ENCODE results near the gene E2F8. TPM values are rescaled to one million over a fixed set of nuclear protein-coding genes. Genes with fewer than 3 reads are reported as not detected.

Gene E2F8
- polyA plus RNA-seq, 4 donors = 0.27 to 13.3 (median 2.6) TPM

GRCh38 chr11:19244621-19245020, 3.9 kb upstream of the E2F8 start:
- Histone ChIP-seq H3K27me3 (ENCODE audit: control insufficient read depth in 3 of 3, insufficient read depth in 3 of 3, low read length in 3 of 3) (peaks cover 0 to 12% (median 11%) of the 10 kb centered on the region in 3 donors), H3K4me1 (ENCODE audit: control insufficient read depth in 3 of 3, insufficient read depth in 2 of 3, low read depth in 1 of 3, low read length in 2 of 3) (peaks cover 0 to 18% (median 0%) of the 10 kb centered on the region in 3 donors), H3K36me3 (ENCODE audit: control insufficient read depth in 3 of 3, insufficient read depth in 2 of 3, low read depth in 1 of 3, low read length in 3 of 3) (no peaks in the 10 kb centered on the region), H3K9me3 (ENCODE audit: control insufficient read depth in 2 of 2, insufficient read depth in 1 of 2, low read depth in 1 of 2, low read length in 1 of 2) (no peaks in the 10 kb centered on the region), H3K27ac (ENCODE audit: low read depth in 1 of 3, low read length in 2 of 3) (peak overlapping the region in 1 of 3 donors; percentile 7), H3K4me3 (ENCODE audit: low read depth in 1 of 3, low read length in 3 of 3) (no peak overlapping the region)
- FAIRE-seq (no peak), DNase-seq (peak in 1 of 2 donors; percentile 31)
- WGBS, 3 donors = 16 to 49% (median 30%) methylated on average over 2 of the region's 2 CpGs

GRCh38 chr11:19244084-19244483, 3.3 kb upstream of the E2F8 start:
- H3K27ac ChIP-seq (ENCODE audit: low read depth in 1 of 3, low read length in 2 of 3) = peak overlapping the region in 1 of 3 donors; percentile 7
- FAIRE-seq (no peak), DNase-seq (peak; percentile 65 to 83)
- no peaks in the 10 kb centered on the region for H3K9me3 ChIP-seq (ENCODE audit: control insufficient read depth in 2 of 2, insufficient read depth in 1 of 2, low read depth in 1 of 2, low read length in 1 of 2)
- no peaks in the 10 kb centered on the region for H3K36me3 ChIP-seq (ENCODE audit: control insufficient read depth in 3 of 3, insufficient read depth in 2 of 3, low read depth in 1 of 3, low read length in 3 of 3)
- H3K4me3 ChIP-seq (ENCODE audit: low read depth in 1 of 3, low read length in 3 of 3) = no peak overlapping the region
- H3K4me1 ChIP-seq (ENCODE audit: control insufficient read depth in 3 of 3, insufficient read depth in 2 of 3, low read depth in 1 of 3, low read length in 2 of 3) = peaks cover 0 to 20% (median 0%) of the 10 kb centered on the region in 3 donors
- H3K27me3 ChIP-seq (ENCODE audit: control insufficient read depth in 3 of 3, insufficient read depth in 3 of 3, low read length in 3 of 3) = peaks cover 0 to 12% (median 11%) of the 10 kb centered on the region in 3 donors
- WGBS, 3 donors = 19 to 63% (median 44%) methylated on average over 6 of the region's 6 CpGs

GRCh38 chr11:19243613-19244012, 2.9 kb upstream of the E2F8 start:
- Histone ChIP-seq H3K4me3 (ENCODE audit: low read depth in 1 of 3, low read length in 3 of 3) (no peak overlapping the region), H3K9me3 (ENCODE audit: control insufficient read depth in 2 of 2, insufficient read depth in 1 of 2, low read depth in 1 of 2, low read length in 1 of 2) (no peaks in the 10 kb centered on the region), H3K27me3 (ENCODE audit: control insufficient read depth in 3 of 3, insufficient read depth in 3 of 3, low read length in 3 of 3) (peaks cover 0 to 12% (median 11%) of the 10 kb centered on the region in 3 donors), H3K27ac (ENCODE audit: low read depth in 1 of 3, low read length in 2 of 3) (no peak overlapping the region), H3K36me3 (ENCODE audit: control insufficient read depth in 3 of 3, insufficient read depth in 2 of 3, low read depth in 1 of 3, low read length in 3 of 3) (no peaks in the 10 kb centered on the region), H3K4me1 (ENCODE audit: control insufficient read depth in 3 of 3, insufficient read depth in 2 of 3, low read depth in 1 of 3, low read length in 2 of 3) (peaks cover 0 to 24% (median 0%) of the 10 kb centered on the region in 3 donors)
- DNase-seq (peak in 1 of 2 donors; percentile 13), FAIRE-seq (no peak)

GRCh38 chr11:19243143-19243542, 2.4 kb upstream of the E2F8 start:
- no peak overlapping the region for H3K27ac ChIP-seq (ENCODE audit: low read depth in 1 of 3, low read length in 2 of 3)
- no peak for FAIRE-seq

GRCh38 chr11:19242179-19242932, 1.6 kb upstream of the E2F8 start:
- Histone ChIP-seq H3K36me3 (ENCODE audit: control insufficient read depth in 3 of 3, insufficient read depth in 2 of 3, low read depth in 1 of 3, low read length in 3 of 3) (no peaks in the 10 kb centered on the region), H3K27me3 (ENCODE audit: control insufficient read depth in 3 of 3, insufficient read depth in 3 of 3, low read length in 3 of 3) (peaks cover 0 to 12% (median 11%) of the 10 kb centered on the region in 3 donors), H3K9me3 (ENCODE audit: control insufficient read depth in 2 of 2, insufficient read depth in 1 of 2, low read depth in 1 of 2, low read length in 1 of 2) (no peaks in the 10 kb centered on the region), H3K4me3 (ENCODE audit: low read depth in 1 of 3, low read length in 3 of 3) (peak overlapping the region in 2 of 3 donors; percentile 41 to 71), H3K27ac (ENCODE audit: low read depth in 1 of 3, low read length in 2 of 3) (no peak overlapping the region), H3K4me1 (ENCODE audit: control insufficient read depth in 3 of 3, insufficient read depth in 2 of 3, low read depth in 1 of 3, low read length in 2 of 3) (peaks cover 0 to 32% (median 0%) of the 10 kb centered on the region in 3 donors)
- DNase-seq = peak in 1 of 2 donors; percentile 50
- FAIRE-seq = no peak
- 17 to 29% (median 20%) methylated on average over 51 to 55 of the region's 55 CpGs for WGBS, 3 donors

More at GRCh38 chr11:19243143-19243542, 2.4 kb upstream of the E2F8 start:
- Histone ChIP-seq H3K36me3 (ENCODE audit: control insufficient read depth in 3 of 3, insufficient read depth in 2 of 3, low read depth in 1 of 3, low read length in 3 of 3) (no peaks in the 10 kb centered on the region), H3K4me1 (ENCODE audit: control insufficient read depth in 3 of 3, insufficient read depth in 2 of 3, low read depth in 1 of 3, low read length in 2 of 3) (peaks cover 0 to 28% (median 0%) of the 10 kb centered on the region in 3 donors), H3K4me3 (ENCODE audit: low read depth in 1 of 3, low read length in 3 of 3) (no peak overlapping the region), H3K27me3 (ENCODE audit: control insufficient read depth in 3 of 3, insufficient read depth in 3 of 3, low read length in 3 of 3) (peaks cover 0 to 12% (median 11%) of the 10 kb centered on the region in 3 donors), H3K9me3 (ENCODE audit: control insufficient read depth in 2 of 2, insufficient read depth in 1 of 2, low read depth in 1 of 2, low read length in 1 of 2) (no peaks in the 10 kb centered on the region)
- no peak for DNase-seq
- WGBS, 3 donors = 32 to 57% (median 49%) methylated on average over 5 of the region's 5 CpGs

DNA sequence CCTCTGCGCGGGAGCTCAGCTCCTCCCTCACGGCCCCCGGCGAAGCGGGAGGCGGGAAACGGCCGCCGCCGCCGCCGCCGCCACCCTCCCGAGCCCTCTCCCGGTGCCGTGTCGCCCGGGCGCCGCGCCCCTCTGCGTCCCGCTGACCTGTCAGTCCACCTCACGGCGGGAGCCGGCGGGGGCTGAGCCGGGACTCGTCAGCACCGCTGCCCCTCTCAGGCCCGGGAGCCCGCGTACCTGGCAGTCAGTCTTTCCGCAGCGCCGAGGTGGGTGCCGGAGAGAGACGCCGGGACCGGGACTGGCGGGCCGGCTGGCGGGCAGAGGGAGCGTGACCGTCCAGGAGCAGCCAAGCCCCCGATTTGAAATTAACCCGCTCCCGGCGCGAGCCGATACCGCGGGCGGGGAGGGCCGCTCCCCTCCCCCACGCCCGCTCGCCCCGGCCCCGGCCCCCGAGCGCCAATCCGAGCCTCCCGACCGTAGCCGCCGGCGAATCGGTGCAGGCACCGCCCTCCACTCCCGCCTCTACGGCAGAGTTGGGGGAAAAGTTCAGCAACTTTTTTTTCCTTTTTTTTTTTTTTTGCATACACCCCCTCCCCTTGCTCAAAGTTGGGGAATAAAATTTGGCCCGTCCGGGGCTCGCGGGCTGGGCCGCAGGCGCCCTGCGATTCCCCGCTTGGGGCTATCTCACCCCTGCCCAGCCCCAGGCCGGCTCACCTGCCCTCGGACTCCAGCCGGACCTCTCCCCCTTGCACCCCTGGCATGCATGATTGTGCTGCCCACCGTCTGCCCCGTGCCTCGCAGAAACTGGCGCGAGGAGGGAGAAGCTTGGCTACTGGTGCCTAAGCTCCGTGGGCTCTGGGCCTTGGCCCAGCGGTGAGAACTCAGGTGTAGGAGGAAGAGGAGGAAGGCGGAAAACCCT, 774 bp upstream of the E2F8 start:
- Histone ChIP-seq H3K4me1 (ENCODE audit: control insufficient read depth in 3 of 3, insufficient read depth in 2 of 3, low read depth in 1 of 3, low read length in 2 of 3) (peaks cover 0 to 32% (median 0%) of the 10 kb centered on the region in 3 donors), H3K27me3 (ENCODE audit: control insufficient read depth in 3 of 3, insufficient read depth in 3 of 3, low read length in 3 of 3) (peaks cover 0 to 12% (median 11%) of the 10 kb centered on the region in 3 donors), H3K4me3 (ENCODE audit: low read depth in 1 of 3, low read length in 3 of 3) (peak overlapping the region; percentile 54 to 71 (median 54)), H3K27ac (ENCODE audit: low read depth in 1 of 3, low read length in 2 of 3) (peak overlapping the region in 1 of 3 donors; percentile 17), H3K36me3 (ENCODE audit: control insufficient read depth in 3 of 3, insufficient read depth in 2 of 3, low read depth in 1 of 3, low read length in 3 of 3) (no peaks in the 10 kb centered on the region), H3K9me3 (ENCODE audit: control insufficient read depth in 2 of 2, insufficient read depth in 1 of 2, low read depth in 1 of 2, low read length in 1 of 2) (no peaks in the 10 kb centered on the region)
- DNase-seq (peak in 1 of 2 donors; percentile 44), FAIRE-seq (no peak)
- WGBS, 3 donors = 0 to 1% (median 0%) methylated on average over 60 to 92 of the region's 92 CpGs

DNA sequence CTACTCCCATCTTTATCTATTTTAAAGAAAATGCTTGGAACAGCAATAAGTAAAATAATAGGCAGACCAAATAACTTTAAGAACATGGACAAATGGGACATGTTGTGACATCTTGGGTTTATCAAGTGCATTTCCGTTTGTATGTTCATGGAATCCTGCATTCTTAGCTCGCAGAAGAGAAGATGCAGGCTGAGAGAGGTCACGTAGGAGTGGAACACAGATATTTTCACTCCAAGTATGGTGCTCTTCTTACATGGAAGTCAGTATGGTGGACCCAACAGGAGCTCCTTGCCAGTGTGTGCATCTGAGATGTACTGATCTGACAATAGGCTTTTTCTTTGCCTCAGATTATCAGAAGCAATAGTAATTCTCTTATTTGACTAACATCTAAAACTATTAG, 1.7 kb downstream of the E2F8 start:
- 80 to 86% (median 82%) methylated on average over 3 of the region's 3 CpGs for WGBS, 3 donors
- Histone ChIP-seq H3K4me3 (ENCODE audit: low read depth in 1 of 3, low read length in 3 of 3) (no peak overlapping the region), H3K9me3 (ENCODE audit: control insufficient read depth in 2 of 2, insufficient read depth in 1 of 2, low read depth in 1 of 2, low read length in 1 of 2) (no peaks in the 10 kb centered on the region), H3K27me3 (ENCODE audit: control insufficient read depth in 3 of 3, insufficient read depth in 3 of 3, low read length in 3 of 3) (peaks cover 0 to 11% (median 9%) of the 10 kb centered on the region in 3 donors), H3K27ac (ENCODE audit: low read depth in 1 of 3, low read length in 2 of 3) (no peak overlapping the region), H3K4me1 (ENCODE audit: control insufficient read depth in 3 of 3, insufficient read depth in 2 of 3, low read depth in 1 of 3, low read length in 2 of 3) (peaks cover 0 to 26% (median 0%) of the 10 kb centered on the region in 3 donors), H3K36me3 (ENCODE audit: control insufficient read depth in 3 of 3, insufficient read depth in 2 of 3, low read depth in 1 of 3, low read length in 3 of 3) (peaks cover 0 to 2% (median 0%) of the 10 kb centered on the region in 3 donors)
- FAIRE-seq (no peak), DNase-seq (no peak)

DNA sequence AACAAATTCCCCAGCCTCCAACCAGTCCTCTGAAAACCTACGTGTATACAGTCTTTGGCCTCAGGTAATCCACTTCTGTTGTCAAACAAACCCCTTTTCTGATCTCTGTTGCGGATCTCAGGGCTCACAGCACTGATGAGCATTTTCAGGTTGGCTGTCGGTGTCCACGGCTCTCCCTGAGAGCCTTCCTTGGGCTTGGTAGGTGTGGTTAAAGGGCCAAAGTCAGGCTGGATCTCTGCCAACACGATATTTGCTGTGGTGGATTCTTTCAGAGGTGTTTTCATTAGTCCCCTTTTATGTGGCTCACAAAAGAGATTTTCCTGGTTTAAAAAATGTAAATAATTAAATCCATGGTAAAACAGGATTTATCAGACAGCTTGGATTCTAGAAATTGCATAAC, 2.9 kb downstream of the E2F8 start:
- H3K27me3 ChIP-seq (ENCODE audit: control insufficient read depth in 3 of 3, insufficient read depth in 3 of 3, low read length in 3 of 3) = peaks cover 0 to 11% (median 9%) of the 10 kb centered on the region in 3 donors
- no peaks in the 10 kb centered on the region for H3K9me3 ChIP-seq (ENCODE audit: control insufficient read depth in 2 of 2, insufficient read depth in 1 of 2, low read depth in 1 of 2, low read length in 1 of 2)
- DNase-seq (peak; percentile 84 to 88), FAIRE-seq (no peak)
- peaks cover 0 to 8% (median 0%) of the 10 kb centered on the region in 3 donors for H3K36me3 ChIP-seq (ENCODE audit: control insufficient read depth in 3 of 3, insufficient read depth in 2 of 3, low read depth in 1 of 3, low read length in 3 of 3)
- WGBS, 3 donors = 30 to 58% (median 45%) methylated on average over 5 of the region's 5 CpGs
- peaks cover 0 to 22% (median 0%) of the 10 kb centered on the region in 3 donors for H3K4me1 ChIP-seq (ENCODE audit: control insufficient read depth in 3 of 3, insufficient read depth in 2 of 3, low read depth in 1 of 3, low read length in 2 of 3)
- peak overlapping the region in 1 of 3 donors; percentile 83 for H3K27ac ChIP-seq (ENCODE audit: low read depth in 1 of 3, low read length in 2 of 3)
- peak overlapping the region in 1 of 3 donors; percentile 39 for H3K4me3 ChIP-seq (ENCODE audit: low read depth in 1 of 3, low read length in 3 of 3)
